ENCODE data around the gene PLCH2. TPM values are rescaled to one million over a fixed set of nuclear protein-coding genes. Genes with fewer than 3 reads are reported as not detected.
A peak's percentile ranks its signal among the peaks of the same experiment; 100 is the strongest.

PLCH2 gene
- total and polyA plus RNA-seq, 2 of the 13 experiments (the other 11 are each of a cell fraction or from before 2014, with no cell fraction given) = 0.15 to 0.67 TPM

DNA sequence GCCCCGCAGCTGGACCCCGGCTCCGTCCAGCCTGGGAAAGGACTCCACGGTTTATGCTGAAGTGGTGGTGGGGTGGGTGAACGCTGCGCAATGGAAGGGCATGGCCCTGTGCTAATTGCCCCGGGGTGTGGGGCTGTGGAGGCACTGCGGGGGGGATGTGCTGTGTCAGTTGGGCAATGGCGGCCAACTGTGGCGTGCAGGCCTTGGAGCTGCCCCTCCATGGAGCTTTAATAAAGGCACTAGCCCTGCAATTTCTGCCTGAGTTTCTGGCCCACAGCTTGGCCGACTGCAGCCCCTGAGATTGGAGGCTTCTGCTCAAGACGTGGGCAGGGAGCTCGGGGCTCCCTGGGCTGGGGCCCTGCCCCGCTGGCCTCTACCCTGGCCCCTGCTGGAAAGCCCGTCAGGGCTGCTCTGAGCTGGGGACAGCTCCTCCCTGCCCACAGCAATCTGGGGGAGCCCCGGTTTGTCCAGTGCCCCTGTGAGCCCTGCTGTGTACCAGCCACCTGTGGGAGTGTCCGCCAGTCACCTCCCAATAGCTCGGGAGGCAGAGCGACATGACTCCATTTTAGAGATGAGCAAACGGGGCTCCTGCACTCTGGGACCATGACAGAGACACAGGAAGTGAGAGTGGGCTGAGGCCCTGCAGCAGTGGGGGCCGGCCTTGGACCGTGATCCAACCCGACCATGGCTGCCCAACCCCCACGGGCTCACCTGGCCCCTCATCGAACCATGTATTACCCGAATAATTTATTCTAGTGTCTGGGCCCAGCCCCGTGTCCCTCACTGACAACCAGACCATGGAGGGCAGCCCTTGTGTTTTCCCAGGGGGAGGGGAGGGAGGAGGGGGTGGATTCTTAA, 71.3 kb downstream of the PLCH2 start (continued):
- TF ChIP-seq ARID5B (CRISPR knock-in tag; IDR thresholded peaks at IDR 0.05) (no peak), ZNF121 (CRISPR knock-in tag; IDR thresholded peaks at IDR 0.05) (no peak), ZFP36L1 (CRISPR knock-in tag; IDR thresholded peaks at IDR 0.05) (no peak), ZEB1 (IDR thresholded peaks at IDR 0.05; ENCODE audit: insufficient replicate concordance, low read depth) (no peak), ZNF558 (CRISPR knock-in tag; IDR thresholded peaks at IDR 0.05; ENCODE audit: borderline replicate concordance) (no peak), ZNF510 (CRISPR knock-in tag; IDR thresholded peaks at IDR 0.05; ENCODE audit: low read depth) (no peak), POLR2AphosphoS5 (IDR thresholded peaks at IDR 0.05; ENCODE audit: low read depth, low read length) (no peak), ZFP1 (CRISPR knock-in tag; IDR thresholded peaks at IDR 0.05) (no peak), ZNF761 (CRISPR knock-in tag; conservative IDR thresholded peaks at IDR 0.05) (no peak), SOX13 (IDR thresholded peaks at IDR 0.05) (no peak), SOX13 (CRISPR knock-in tag; conservative IDR thresholded peaks at IDR 0.05 in 1 of 2, IDR thresholded peaks at IDR 0.05 in 1 of 2) (no peak), ZBTB2 (CRISPR knock-in tag; IDR thresholded peaks at IDR 0.05; ENCODE audit: low read depth) (0 out of 2 replicates have a peak, but pooled peaks have one; percentile 40), EZH2 (conservative IDR thresholded peaks at IDR 0.05; ENCODE audit: low read depth, low read length) (no peak), ZNF33A (CRISPR knock-in tag; IDR thresholded peaks at IDR 0.05; ENCODE audit: borderline replicate concordance) (0 out of 2 replicates have a peak, but pooled peaks have one; percentile 69), TCF7L2 (IDR thresholded peaks at IDR 0.05; ENCODE audit: low read depth, low read length) (no peak), ATF7-NPFF (CRISPR knock-in tag; IDR thresholded peaks at IDR 0.05; ENCODE audit: low read depth) (no peak), KDM5A (IDR thresholded peaks at IDR 0.05; ENCODE audit: borderline replicate concordance, low read length) (no peak), LCORL (IDR thresholded peaks at IDR 0.05) (no peak), LCORL (CRISPR knock-in tag; IDR thresholded peaks at IDR 0.05) (0 out of 2 replicates have a peak, but pooled peaks have one; percentile 6), ZNF260 (CRISPR knock-in tag; IDR thresholded peaks at IDR 0.05; ENCODE audit: borderline replicate concordance, low read depth) (no peak), MTF2 (CRISPR knock-in tag; IDR thresholded peaks at IDR 0.05; ENCODE audit: borderline replicate concordance) (no peak)
- TF ChIP-seq, protein P1, sequence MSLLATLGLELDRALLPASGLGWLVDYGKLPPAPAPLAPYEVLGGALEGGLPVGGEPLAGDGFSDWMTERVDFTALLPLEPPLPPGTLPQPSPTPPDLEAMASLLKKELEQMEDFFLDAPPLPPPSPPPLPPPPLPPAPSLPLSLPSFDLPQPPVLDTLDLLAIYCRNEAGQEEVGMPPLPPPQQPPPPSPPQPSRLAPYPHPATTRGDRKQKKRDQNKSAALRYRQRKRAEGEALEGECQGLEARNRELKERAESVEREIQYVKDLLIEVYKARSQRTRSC (CRISPR knock-in tag; IDR thresholded peaks at IDR 0.05; ENCODE audit: low read depth) = no peak

All from HepG2 (cell line).